HG02970 (cell line): ENCODE data around the gene MICAL1.

ENCODE experiments used
- ATAC-seq: cut with Tn5 transposase; IDR thresholded peaks from one replicate; pipeline ENCODE4 v1.9.1; 2021; ENCODE audit warnings: mild to moderate bottlenecking, moderate library complexity, moderate number of reproducible peaks; ENCODE audit not compliant: unreplicated experiment, low FRiP score

Gene MICAL1

GRCh38 chr6:109455437-109456110 lies at the start of gene MICAL1:
Gene MICAL1, minus strand, starts transcription at chr6:109455772. Its CDS starts 1,576 bp downstream, at chr6:109454196.
- ATAC-seq, result peak; percentile 65

GRCh38 chr6:109503327-109504224 lies 48.0 kb upstream of the MICAL1 start:
- ATAC-seq, result no peak

- no peak for ATAC-seq
These were observed 43.4 kb upstream of the MICAL1 start for GRCh38 chr6:109498936-109499335.

GRCh38 chr6:109498052-109498451 lies 42.5 kb upstream of the MICAL1 start:
- ATAC-seq, result no peak

GRCh38 chr6:109496036-109496772 lies 40.6 kb upstream of the MICAL1 start:
- ATAC-seq, result no peak

- ATAC-seq, result no peak
These were observed 38.3 kb upstream of the MICAL1 start for GRCh38 chr6:109493865-109494264.

GRCh38 chr6:109491207-109491938 lies 35.8 kb upstream of the MICAL1 start:
- ATAC-seq, result no peak

- no peak for ATAC-seq
These were observed 35.1 kb upstream of the MICAL1 start for GRCh38 chr6:109490713-109491112.

GRCh38 chr6:109488001-109488400 lies 32.4 kb upstream of the MICAL1 start:
- ATAC-seq, result no peak

GRCh38 chr6:109486068-109486467 lies 30.5 kb upstream of the MICAL1 start:
- no peak for ATAC-seq

- ATAC-seq, result no peak
These were observed 29.8 kb upstream of the MICAL1 start for GRCh38 chr6:109485266-109485935.

- ATAC-seq, result no peak
These were observed 28.6 kb upstream of the MICAL1 start for GRCh38 chr6:109484122-109484521.

- peak; percentile 4 for ATAC-seq
These were observed 28.1 kb upstream of the MICAL1 start for GRCh38 chr6:109483735-109484057.

- ATAC-seq, result peak; percentile 89
These were observed 27.5 kb upstream of the MICAL1 start, which contains the start of gene ZBTB24 for GRCh38 chr6:109482905-109483734. Gene ZBTB24, minus strand, starts transcription at chr6:109483219. Its CDS starts 1,193 bp downstream, at chr6:109482026.

GRCh38 chr6:109480993-109481480 lies 25.5 kb upstream of the MICAL1 start:
- ATAC-seq, result no peak

GRCh38 chr6:109478841-109479624 lies 23.5 kb upstream of the MICAL1 start:
- no peak for ATAC-seq

- no peak for ATAC-seq
These were observed 22.7 kb upstream of the MICAL1 start for GRCh38 chr6:109478222-109478805.

- no peak for ATAC-seq
These were observed 22.2 kb upstream of the MICAL1 start for GRCh38 chr6:109477725-109478124.
